C4-2B (cell line): ENCODE measurements around the gene ABHD13.

Source experiments
- H3K27ac ChIP-seq: fragments of 450-650 bp; 2 replicates; pipeline ENCODE4 v1.5.1; 2017
- CTCF ChIP-seq: fragments of 450-650 bp; conservative IDR thresholded peaks from 2 replicates; pipeline ENCODE4 v1.5.1; 2017; ENCODE audit warnings: mild to moderate bottlenecking
- ZFX ChIP-seq: fragments of 450-650 bp; IDR thresholded peaks from 2 replicates; pipeline ENCODE4 v1.6.1; 2017

ABHD13 gene

GRCh38 chr13:108218044-108218974 lies at the start of gene ABHD13:
TSS of gene ABHD13 (plus strand) at chr13:108218392. CDS start at chr13:108229219, 10,827 bp downstream.
- H3K27ac ChIP-seq, result peak within 1 kb of the TSS; percentile 91
- TF ChIP-seq CTCF (no peak), ZFX (peak; percentile 79)

GRCh38 chr13:108168929-108169328 lies 49.3 kb upstream of the ABHD13 start:
- H3K27ac ChIP-seq, result no peak overlapping the region
- TF ChIP-seq CTCF (no peak), ZFX (no peak)

GRCh38 chr13:108176685-108177274 lies 41.4 kb upstream of the ABHD13 start:
- no peak for TF ChIP-seq ZFX
- TF ChIP-seq CTCF, result peak; percentile 73
- no peak overlapping the region for H3K27ac ChIP-seq

GRCh38 chr13:108178078-108178477 lies 40.1 kb upstream of the ABHD13 start:
- no peak overlapping the region for H3K27ac ChIP-seq
- TF ChIP-seq ZFX, result no peak
- no peak for TF ChIP-seq CTCF

- H3K27ac ChIP-seq, result no peak overlapping the region
- no peak for TF ChIP-seq CTCF
- TF ChIP-seq ZFX, result no peak
Measured at GRCh38 chr13:108182652-108183051, 35.5 kb upstream of the ABHD13 start.

GRCh38 chr13:108185223-108185622 lies 33.0 kb upstream of the ABHD13 start:
- TF ChIP-seq CTCF, result no peak
- TF ChIP-seq ZFX, result no peak
- H3K27ac ChIP-seq, result no peak overlapping the region

GRCh38 chr13:108188260-108188659 lies 29.9 kb upstream of the ABHD13 start:
- TF ChIP-seq ZFX, result no peak
- TF ChIP-seq CTCF, result no peak

More at GRCh38 chr13:108188260-108188659, 29.9 kb upstream of the ABHD13 start:
- H3K27ac ChIP-seq, result no peak overlapping the region
